ENCODE measurements around the gene TRERF1. TPM values are rescaled to one million over a fixed set of nuclear protein-coding genes. Genes with fewer than 3 reads are reported as not detected.

Gene TRERF1
- total and polyA plus RNA-seq, 12 donors: 4.7 to 16.6 (median 8.0) TPM

- intact Hi-C loops (cut with DNase I): no loop called here
- no peak overlapping the region for H3K27ac ChIP-seq
- no peaks in the 10 kb centered on the region for H3K27me3 ChIP-seq
- TF ChIP-seq CTCF (IDR thresholded peaks at IDR 0.05): no peak
- TF ChIP-seq POLR2A (IDR thresholded peaks at IDR 0.05): no peak
- H3K36me3 ChIP-seq (replicated peaks in 1 of 2): peaks cover 0 to 9% of the 10 kb centered on the region in 2 donors
- DNase-seq: no peak
- H3K4me3 ChIP-seq: no peak overlapping the region
- no peaks in the 10 kb centered on the region for H3K9me3 ChIP-seq (replicated peaks in 1 of 3)
- H3K4me1 ChIP-seq (replicated peaks in 1 of 2): peaks cover 0 to 14% of the 10 kb centered on the region in 2 donors
Observed at GRCh38 chr6:42225029-42225339, 226.7 kb downstream of the TRERF1 start.

DNA sequence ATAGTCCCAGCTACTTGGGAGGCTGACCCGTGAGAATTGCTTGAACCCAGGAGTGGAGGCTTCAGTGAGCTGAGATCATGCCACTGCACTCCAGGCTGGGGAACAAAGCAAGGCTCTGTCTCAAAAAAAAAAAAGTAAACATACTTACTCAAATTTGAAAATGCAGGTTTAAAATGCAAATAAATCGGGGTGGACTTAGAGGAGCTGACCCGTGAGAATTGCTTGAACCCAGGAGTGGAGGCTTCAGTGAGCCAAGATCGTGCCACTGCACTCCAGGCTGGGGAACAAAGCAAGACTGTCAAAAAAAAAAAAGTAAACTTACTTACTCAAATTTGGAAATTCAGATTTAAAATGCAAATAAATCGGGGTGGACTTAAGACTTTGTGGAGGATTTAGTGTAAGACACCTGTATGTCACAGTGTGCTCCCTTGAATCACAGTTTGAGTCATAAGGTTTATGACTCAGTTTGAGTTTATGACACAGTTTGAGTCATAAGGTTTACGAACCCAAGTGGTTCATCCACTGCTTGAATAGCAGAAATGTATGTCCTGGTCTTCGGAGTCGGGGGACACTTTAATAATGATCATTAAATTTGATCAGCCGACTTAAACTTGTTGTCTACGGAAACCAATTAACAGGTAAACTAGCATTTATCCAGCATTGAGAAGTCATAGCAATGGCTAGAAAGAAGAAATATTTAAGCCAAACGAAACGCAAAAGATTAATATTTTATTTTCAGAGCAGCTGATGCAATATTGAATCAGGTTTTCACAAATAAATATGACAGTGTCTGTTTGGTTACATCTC is 227.3 kb downstream of the TRERF1 start:
- no peaks in the 10 kb centered on the region for H3K9me3 ChIP-seq (replicated peaks in 1 of 3)
- H3K27ac ChIP-seq: no peak overlapping the region
- DNase-seq: no peak
- intact Hi-C loops (cut with DNase I): no loop called here
- H3K36me3 ChIP-seq (replicated peaks in 1 of 2): peaks cover 0 to 9% of the 10 kb centered on the region in 2 donors
- no peak overlapping the region for H3K4me3 ChIP-seq
- peaks cover 0 to 14% of the 10 kb centered on the region in 2 donors for H3K4me1 ChIP-seq (replicated peaks in 1 of 2)
- no peak for TF ChIP-seq POLR2A (IDR thresholded peaks at IDR 0.05)
- no peak for TF ChIP-seq CTCF (IDR thresholded peaks at IDR 0.05)
- WGBS, 4 donors: 55 to 82% (median 78%) methylated on average over 12 of the region's 12 CpGs
- H3K27me3 ChIP-seq: no peaks in the 10 kb centered on the region

DNA sequence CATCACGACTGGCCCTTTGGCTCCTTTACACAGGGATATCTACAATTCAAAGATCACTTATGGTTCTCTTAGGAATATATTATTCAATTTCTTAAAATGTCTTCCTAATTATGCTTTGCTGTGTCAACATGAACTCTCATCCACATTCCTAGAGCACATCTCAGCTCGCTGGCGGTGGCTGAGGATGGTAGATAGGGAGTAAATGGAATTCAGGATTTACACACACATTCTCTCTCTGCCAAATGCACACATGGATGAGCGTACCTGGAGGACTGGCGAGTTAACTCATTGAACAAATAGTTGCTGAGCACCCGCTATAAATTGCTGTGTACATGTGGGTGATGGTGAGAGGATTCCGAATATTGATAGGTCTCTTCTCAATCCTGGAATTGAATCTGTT is 229.3 kb downstream of the TRERF1 start:
- H3K27me3 ChIP-seq: no peaks in the 10 kb centered on the region
- no peak overlapping the region for H3K4me3 ChIP-seq
- H3K4me1 ChIP-seq (replicated peaks in 1 of 2): peaks cover 0 to 14% of the 10 kb centered on the region in 2 donors
- no peak for DNase-seq
- no peaks in the 10 kb centered on the region for H3K36me3 ChIP-seq (replicated peaks in 1 of 2)
- H3K27ac ChIP-seq: no peak overlapping the region
- no peaks in the 10 kb centered on the region for H3K9me3 ChIP-seq (replicated peaks in 1 of 3)
- intact Hi-C loops (cut with DNase I): no loop called here
- TF ChIP-seq POLR2A (IDR thresholded peaks at IDR 0.05): no peak
- no peak for TF ChIP-seq CTCF (IDR thresholded peaks at IDR 0.05)
- 78 to 93% (median 83%) methylated on average over 7 of the region's 7 CpGs for WGBS, 4 donors

DNA sequence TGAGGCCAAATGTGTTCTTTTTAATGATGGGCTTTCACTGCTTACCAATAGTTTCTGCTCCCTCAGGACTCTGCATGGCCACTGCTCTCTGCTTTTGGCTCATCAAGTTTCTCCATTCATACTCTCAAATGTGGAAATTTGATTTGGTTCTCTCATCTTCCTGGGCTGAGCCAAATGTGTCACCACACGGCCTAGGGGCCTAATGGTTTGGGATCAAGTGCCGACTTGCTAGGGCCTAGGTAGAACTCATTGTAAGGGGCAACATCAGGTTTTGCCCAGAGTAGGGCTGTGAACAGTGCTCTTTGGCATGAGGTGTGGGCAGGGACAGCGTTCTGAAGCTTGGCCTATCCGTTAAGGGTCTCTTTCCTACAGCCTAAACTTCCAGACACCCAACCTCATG is 230.2 kb downstream of the TRERF1 start:
- no peak for DNase-seq
- no peak overlapping the region for H3K4me3 ChIP-seq
- intact Hi-C loops (cut with DNase I): no loop called here
- no peaks in the 10 kb centered on the region for H3K27me3 ChIP-seq
- no peaks in the 10 kb centered on the region for H3K36me3 ChIP-seq (replicated peaks in 1 of 2)
- TF ChIP-seq CTCF (IDR thresholded peaks at IDR 0.05) (no peak), POLR2A (IDR thresholded peaks at IDR 0.05) (no peak)
- H3K27ac ChIP-seq: no peak overlapping the region
- peaks cover 7 to 14% of the 10 kb centered on the region in 2 donors for H3K4me1 ChIP-seq (replicated peaks in 1 of 2)
- no peaks in the 10 kb centered on the region for H3K9me3 ChIP-seq (replicated peaks in 1 of 3)
- WGBS, 4 donors: 87 to 93% (median 90%) methylated on average over 4 of the region's 4 CpGs
